K562 (cell line): Measurements from ENCODE around the gene OR4N5. TPM values are rescaled to one million over a fixed set of nuclear protein-coding genes. Genes with fewer than 3 reads are reported as not detected.
A peak's percentile ranks its signal among the peaks of the same experiment; 100 is the strongest.

Experiments
- ATAC-seq: fragments of 200-7000 bp; cut with Tn5 transposase; 3 replicates; pipeline ENCODE4 v1.9.1; 2020; ENCODE audit warnings: moderate library complexity
- BruUV-seq: library from RNA; stranded (reverse); fragments of 400-500 nt; replicated peaks from 2 replicates; lab custom pipeline; 2021; lab: Mats Ljungman, UMichigan
- CTCF ChIA-PET: fragments of 300-600 bp; formaldehyde crosslinking; extraction: SDS; loops from one replicate; lab custom pipeline; 2021; ENCODE audit warnings: low intra/inter-chr PET ratio; lab: Yijun Ruan, JAX
- POLR2A ChIA-PET: fragments of 300-600, 350-650 bp; sonication (Branson Sonifier 250); formaldehyde crosslinking; extraction: SDS; loops from one replicate; lab custom pipeline; 2021; ENCODE audit warnings: antibody characterized with exemption, inconsistent platforms; lab: Yijun Ruan, JAX
- DNase-seq, 4 experiments: peaks; one replicate each; pipeline versions ENCODE4 v3.0.0 to v3.0.0-alpha.2; 2011 to 2018; ENCODE audit warnings: low spot score in 3 of 4, mixed read lengths in 3 of 4; ENCODE audit errors: extremely low read depth in 1 of 4
- FAIRE-seq: peaks from 2 replicates; lab custom pipeline; 2011; peaks lifted over from hg19 to GRCh38; lab: Jason Lieb, UNC
- H2AFZ ChIP-seq: 2 replicates; pipeline ENCODE4 v1.6.0; 2011; ENCODE audit warnings: low read depth, low read length, control low read depth, inconsistent platforms
- H3K27ac ChIP-seq: fragments of 200-600 bp; 3 replicates; pipeline ENCODE4 v1.8.0; 2011; ENCODE audit warnings: low read depth, mild to moderate bottlenecking, control low read depth, inconsistent platforms, low read length, moderate library complexity, mixed read lengths; ENCODE audit errors: extremely low read depth
- H3K27me3 ChIP-seq, 2 experiments: fragments of 300-600 bp in 1 of 2; 2 replicates in 1 of 2; 3 replicates in 1 of 2; pipeline versions ENCODE4 v1.6.0 to v1.8.0; 2011; ENCODE audit warnings: inconsistent platforms in 2 of 2, low read length in 2 of 2, mild to moderate bottlenecking in 1 of 2, mixed read lengths in 1 of 2, moderate library complexity in 1 of 2; ENCODE audit not compliant: control insufficient read depth in 2 of 2, insufficient read depth in 2 of 2
- H3K36me3 ChIP-seq: fragments of 300-600 bp; 3 replicates; pipeline ENCODE4 v1.8.0; 2011; ENCODE audit warnings: mild to moderate bottlenecking, low read length, inconsistent platforms; ENCODE audit not compliant: control insufficient read depth, insufficient read depth
- H3K4me1 ChIP-seq, 2 experiments: fragments of 200-600 bp in 1 of 2; replicated peaks in 1 of 2; 2 replicates in 1 of 2; 3 replicates in 1 of 2; pipeline versions ENCODE4 v1.5.1 to v1.8.0; 2011; ENCODE audit warnings: inconsistent platforms in 2 of 2, low read length in 2 of 2, mild to moderate bottlenecking in 1 of 2, mixed read lengths in 1 of 2, moderate library complexity in 1 of 2; ENCODE audit not compliant: control insufficient read depth in 2 of 2, insufficient read depth in 2 of 2
- H3K4me2 ChIP-seq: 2 replicates; pipeline ENCODE4 v1.6.1; 2011; ENCODE audit warnings: low read length, control low read depth, inconsistent platforms, mixed read lengths; ENCODE audit not compliant: insufficient read depth
- H3K4me3 ChIP-seq: fragments of 200-600 bp; sonication (generic), shearing (Covaris generic); 2 replicates; pipeline ENCODE4 v1.5.1; 2016; ENCODE audit warnings: control low read depth, inconsistent platforms
- H3K79me2 ChIP-seq: fragments of 200-600 bp; 3 replicates; pipeline ENCODE4 v1.8.0; 2011; ENCODE audit warnings: low read length, inconsistent platforms; ENCODE audit not compliant: control insufficient read depth, insufficient read depth
- H3K9ac ChIP-seq, 2 experiments: 2 replicates each; pipeline versions ENCODE4 v1.6.0 to v1.6.1; 2011; ENCODE audit warnings: low read depth in 2 of 2, low read length in 2 of 2, control low read depth in 1 of 2, inconsistent platforms in 1 of 2, mild to moderate bottlenecking in 1 of 2, mixed read lengths in 1 of 2; ENCODE audit not compliant: insufficient read depth in 1 of 2
- H3K9me1 ChIP-seq: one replicate; pipeline ENCODE4 v1.6.0; 2011; ENCODE audit warnings: inconsistent platforms, mild to moderate bottlenecking, low read length, moderate library complexity; ENCODE audit not compliant: control insufficient read depth, insufficient read depth
- H3K9me3 ChIP-seq: replicated peaks from 2 replicates; pipeline ENCODE4 v1.5.1; 2011; ENCODE audit warnings: low read depth, low read length, inconsistent platforms; ENCODE audit not compliant: control insufficient read depth, insufficient read depth
- H4K20me1 ChIP-seq: replicated peaks from 2 replicates; pipeline ENCODE4 v1.6.1; 2011; ENCODE audit warnings: low read length, inconsistent platforms, mixed read lengths; ENCODE audit not compliant: control insufficient read depth, insufficient read depth
- DMBX1 ChIP-seq: fragments of 250-450 bp; sonication (Bioruptor Pico); IDR thresholded peaks from 2 replicates; pipeline ENCODE4 v1.8.0; 2022; ENCODE audit warnings: inconsistent platforms, mild to moderate bottlenecking, moderate library complexity, borderline replicate concordance
- KLF6 ChIP-seq: fragments of 250-450 bp; sonication (Bioruptor Pico); IDR thresholded peaks from 2 replicates; pipeline ENCODE4 v1.4.0; 2020; ENCODE audit warnings: mild to moderate bottlenecking, moderate library complexity, borderline replicate concordance
- MYNN ChIP-seq, 2 experiments: sonication (generic); formaldehyde crosslinking in 1 of 2; IDR thresholded peaks; 2 replicates each; pipeline versions ENCODE4 v1.5.0 to v1.6.1; 2016 to 2020; ENCODE audit warnings: antibody characterized with exemption in 1 of 2, missing genetic modification reagents in 1 of 2
- SAFB2 ChIP-seq: fragments of 200-400 bp; formaldehyde crosslinking; IDR thresholded peaks from 2 replicates; pipeline ENCODE4 v1.6.1; 2018; ENCODE audit warnings: borderline replicate concordance, low read length, low read depth, moderate library complexity; ENCODE audit not compliant: severe bottlenecking
- SMAD4 ChIP-seq: fragments of 250-450 bp; sonication (Bioruptor Pico); conservative IDR thresholded peaks from 2 replicates; pipeline ENCODE4 v1.8.0; 2021; ENCODE audit warnings: inconsistent platforms, mild to moderate bottlenecking, moderate library complexity
- SPI1 ChIP-seq: IDR thresholded peaks from 2 replicates; pipeline ENCODE4 v1.6.1; 2011; ENCODE audit warnings: low read depth, low read length, control low read depth, borderline replicate concordance
- TAL1 ChIP-seq: fragments of 450-650 bp; IDR thresholded peaks from 2 replicates; pipeline ENCODE4 v1.6.1; 2016; ENCODE audit warnings: mild to moderate bottlenecking
- TCF15 ChIP-seq: fragments of 250-450 bp; sonication (Bioruptor Pico); IDR thresholded peaks from 2 replicates; pipeline ENCODE4 v1.8.0; 2022; ENCODE audit warnings: moderate library complexity, mild to moderate bottlenecking, inconsistent platforms
- ZNF740 ChIP-seq, 3 experiments: fragments of 200-800 bp in 1 of 3; sonication (Bioruptor generic) in 1 of 3; sonication (generic) in 1 of 3; formaldehyde crosslinking in 1 of 3; IDR thresholded peaks; 2 replicates each; pipeline versions ENCODE4 v1.6.1 to v1.8.0; 2016 to 2022; ENCODE audit warnings: mild to moderate bottlenecking in 2 of 3, missing compliant biosample characterization in 2 of 3, missing genetic modification characterization in 2 of 3, missing genetic modification reagents in 1 of 3
- WGBS: fragments of 100-300 bp; shearing (Covaris generic); methylation state at CpG from one replicate; pipeline ENCODE4 v1.1.6; 2016; ENCODE audit warnings: low coverage, mixed read lengths; ENCODE audit not compliant: insufficient coverage; ENCODE audit errors: missing lambda C conversion rate; 5-methylcytosine and 5-hydroxymethylcytosine counted together
- in situ Hi-C: fragments of 300-500 bp; cut with MboI; formaldehyde crosslinking; loops from 4 replicates; pipeline ENCODE4 v1.15.0; 2018; ENCODE audit warnings: inconsistent platforms, mixed read lengths
- intact Hi-C: fragments of 100-400 bp; cut with micrococcal nuclease; formaldehyde crosslinking; loops from 2 replicates; pipeline ENCODE4 v1.14.2; 2022
- polyA plus RNA-seq, 8 experiments: library from polyadenylated mRNA; depleted of rRNA in 4 of 8; stranded (reverse) in 5 of 8; unstranded in 3 of 8; fragments of >200 nt; fragmentation: Nextera tagmentation in 2 of 8; fragmentation: Illumina TruSeq in 1 of 8; extraction: Ambion mirVana in 2 of 8; extraction: Trizol in 1 of 8; gene quantifications; 2 replicates each; pipeline versions ENCODE4 v1.2.1 to v1.2.3, GENCODE V29; 2011 to 2014; ENCODE audit warnings: inconsistent platforms in 1 of 8, missing spikeins in 1 of 8
- total RNA-seq, 7 experiments: library from RNA; depleted of rRNA in 6 of 7; stranded (reverse); fragments of >200 nt in 6 of 7; fragmentation: Illumina TruSeq in 2 of 7; extraction: Trizol in 2 of 7; gene quantifications; 2 replicates each; pipeline versions ENCODE4 v1.2.1 to v1.2.3, GENCODE V29; 2011 to 2021; ENCODE audit warnings: low replicate concordance in 1 of 7

Gene OR4N5
- total and polyA plus RNA-seq, 9 of the 15 experiments (the other 6 are each of a cell fraction or from before 2014, with no cell fraction given): not detected

DNA sequence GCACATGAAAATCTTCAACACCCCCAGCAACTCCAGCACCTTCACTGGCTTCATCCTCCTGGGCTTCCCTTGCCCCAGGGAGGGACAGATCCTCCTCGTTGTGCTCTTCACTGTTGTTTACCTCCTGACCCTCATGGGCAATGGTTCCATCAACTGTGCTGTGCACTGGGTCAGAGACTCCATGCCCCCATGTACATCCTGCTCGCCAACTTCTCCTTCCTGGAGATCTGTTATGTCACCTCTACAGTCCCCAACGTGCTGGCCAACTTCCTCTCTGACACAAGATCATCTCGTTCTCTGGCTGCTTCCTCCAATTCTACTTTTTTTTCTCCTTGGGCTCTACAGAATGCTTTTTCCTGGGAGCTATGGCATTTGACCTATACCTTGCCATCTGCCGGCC is 40.6 kb downstream of the OR4N5 start:
- 49% methylated on average over 5 of the region's 5 CpGs for WGBS
- Histone ChIP-seq H3K4me3 (no peak overlapping the region), H2AFZ (peak overlapping the region; percentile 81), H3K27me3 (no peaks in the 10 kb centered on the region), H3K79me2 (no peaks in the 10 kb centered on the region), H3K9ac (no peak overlapping the region), H3K9me3 (peaks cover 10% of the 10 kb centered on the region), H3K4me2 (no peak overlapping the region), H3K27ac (peak overlapping the region; percentile 92; the same call in 2 of the 3 replicates), H4K20me1 (no peaks in the 10 kb centered on the region), H3K36me3 (no peaks in the 10 kb centered on the region), H3K4me1 (peaks cover 10 to 39% of the 10 kb centered on the region in 2 experiments), H3K9me1 (no peaks in the 10 kb centered on the region)
- no peak for ATAC-seq
- 0 out of 2 replicates have a peak, but pooled peaks have one; percentile 41 for TF ChIP-seq DMBX1 (CRISPR knock-in tag)
- peak; percentile 43 for TF ChIP-seq SMAD4 (CRISPR knock-in tag)
- no peak for TF ChIP-seq SAFB2
- TF ChIP-seq MYNN (IDR thresholded peaks at IDR 0.05): no peak
- TF ChIP-seq MYNN (CRISPR knock-in tag; IDR thresholded peaks at IDR 0.05): no peak
- no peak for TF ChIP-seq ZNF740 (CRISPR knock-in tag; IDR thresholded peaks at IDR 0.05)
- TF ChIP-seq ZNF740 (tag; IDR thresholded peaks at IDR 0.05): 0 out of 4 replicates have a peak, but pooled peaks of 1 of the 2 experiments have one; percentile 29
- peak; percentile 41; the same call in 1 of the 2 replicates for TF ChIP-seq SPI1
- TF ChIP-seq TCF15: no peak
- no peak for TF ChIP-seq TAL1
- 0 out of 2 replicates have a peak, but pooled peaks have one; percentile 28 for TF ChIP-seq KLF6
- POLR2A ChIA-PET: no interaction called here
- BruUV-seq: no TSS peak
- in situ Hi-C loops: no loop called here
- no peak for FAIRE-seq
- intact Hi-C loops: no loop called here
- no peak for DNase-seq
- CTCF ChIA-PET: no interaction called here
